BE2C (cell line): ENCODE results near the gene FAM210B.
"Not testable (repeated sequence)": the region's sequence is repeated elsewhere in the genome, so short reads cannot be mapped to it uniquely, and the experiment has no call there.

Experiments
- DNase-seq: peaks from one replicate; pipeline ENCODE4 v3.0.0-alpha.2; 2020
- H3K27me3 ChIP-seq: fragments of 250-450 bp; sonication (Bioruptor Pico); 2 replicates; pipeline ENCODE4 v1.5.1; 2020; ENCODE audit warnings: mild to moderate bottlenecking
- H3K36me3 ChIP-seq: fragments of 250-450 bp; sonication (Bioruptor Pico); 2 replicates; pipeline ENCODE4 v1.5.1; 2020; ENCODE audit warnings: mild to moderate bottlenecking
- H3K4me1 ChIP-seq: fragments of 250-450 bp; sonication (Bioruptor Pico); 2 replicates; pipeline ENCODE4 v1.5.1; 2020
- H3K4me3 ChIP-seq: 2 replicates; pipeline ENCODE4 v1.5.1; 2011; ENCODE audit warnings: low read depth, low read length
- H3K9me3 ChIP-seq: fragments of 250-450 bp; sonication (Bioruptor Pico); 2 replicates; pipeline ENCODE4 v1.5.1; 2020
- TF ChIP-seq, protein P1 (sequence below): IDR thresholded peaks from 2 replicates; pipeline ENCODE4 v1.5.1; 2012; ENCODE audit warnings: mild to moderate bottlenecking, low read depth, low read length

The FAM210B gene

DNA sequence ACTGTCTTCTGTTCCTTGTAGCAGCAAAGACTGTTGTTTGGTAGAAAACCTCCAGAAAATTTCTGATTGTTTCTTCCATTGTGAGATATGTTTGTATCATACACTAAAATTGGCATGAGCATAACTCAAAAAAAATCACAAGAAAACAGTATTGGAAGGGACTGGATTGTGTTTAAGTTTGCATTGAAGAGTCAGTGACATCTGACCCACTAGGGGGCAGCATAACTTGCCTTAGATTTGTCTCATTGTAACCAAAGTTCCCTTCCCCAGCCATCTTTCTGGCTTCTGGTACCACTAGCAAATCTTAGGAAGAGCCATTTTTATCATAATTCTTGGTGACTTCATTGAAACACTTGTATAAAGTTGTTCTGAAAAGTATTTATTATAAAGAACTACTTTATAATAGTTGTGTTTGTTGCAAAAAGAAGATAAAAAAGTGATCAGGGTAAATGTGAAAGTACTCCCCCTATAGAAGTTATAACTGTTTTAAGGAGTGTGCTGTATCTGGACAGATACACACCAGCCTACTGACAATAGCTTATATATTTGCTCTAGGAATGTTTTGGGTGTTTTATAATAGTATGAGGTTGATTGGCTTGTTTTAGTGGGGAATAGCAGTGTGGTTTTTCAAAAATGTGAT is 41.3 kb downstream of the FAM210B start:
- no peaks in the 10 kb centered on the region for H3K27me3 ChIP-seq
- peaks cover 88% of the 10 kb centered on the region for H3K36me3 ChIP-seq
- H3K4me1 ChIP-seq: no peaks in the 10 kb centered on the region
- no peaks in the 10 kb centered on the region for H3K9me3 ChIP-seq
- TF ChIP-seq, protein P1, sequence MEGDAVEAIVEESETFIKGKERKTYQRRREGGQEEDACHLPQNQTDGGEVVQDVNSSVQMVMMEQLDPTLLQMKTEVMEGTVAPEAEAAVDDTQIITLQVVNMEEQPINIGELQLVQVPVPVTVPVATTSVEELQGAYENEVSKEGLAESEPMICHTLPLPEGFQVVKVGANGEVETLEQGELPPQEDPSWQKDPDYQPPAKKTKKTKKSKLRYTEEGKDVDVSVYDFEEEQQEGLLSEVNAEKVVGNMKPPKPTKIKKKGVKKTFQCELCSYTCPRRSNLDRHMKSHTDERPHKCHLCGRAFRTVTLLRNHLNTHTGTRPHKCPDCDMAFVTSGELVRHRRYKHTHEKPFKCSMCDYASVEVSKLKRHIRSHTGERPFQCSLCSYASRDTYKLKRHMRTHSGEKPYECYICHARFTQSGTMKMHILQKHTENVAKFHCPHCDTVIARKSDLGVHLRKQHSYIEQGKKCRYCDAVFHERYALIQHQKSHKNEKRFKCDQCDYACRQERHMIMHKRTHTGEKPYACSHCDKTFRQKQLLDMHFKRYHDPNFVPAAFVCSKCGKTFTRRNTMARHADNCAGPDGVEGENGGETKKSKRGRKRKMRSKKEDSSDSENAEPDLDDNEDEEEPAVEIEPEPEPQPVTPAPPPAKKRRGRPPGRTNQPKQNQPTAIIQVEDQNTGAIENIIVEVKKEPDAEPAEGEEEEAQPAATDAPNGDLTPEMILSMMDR: peak; percentile 92
- DNase-seq: peak; percentile 63
- no peak overlapping the region for H3K4me3 ChIP-seq

DNA sequence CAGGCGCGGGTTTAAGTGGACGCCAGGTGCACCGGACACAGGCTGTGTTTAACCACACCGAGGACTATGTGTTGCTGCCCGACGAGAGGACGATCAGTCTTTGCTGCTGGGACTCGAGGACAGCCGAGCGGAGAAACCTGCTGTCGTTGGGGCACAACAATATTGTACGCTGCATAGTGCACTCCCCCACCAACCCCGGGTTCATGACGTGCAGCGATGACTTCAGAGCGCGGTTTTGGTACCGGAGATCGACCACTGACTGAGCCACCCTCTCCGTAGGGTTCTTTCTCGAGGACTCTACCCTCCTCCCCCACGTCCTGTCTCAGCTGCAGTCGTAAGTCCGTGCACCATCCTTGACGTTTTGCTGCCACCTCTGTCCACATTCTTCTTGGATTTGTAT is 44.7 kb downstream of the FAM210B start:
- Histone ChIP-seq H3K36me3 (peaks cover 78% of the 10 kb centered on the region), H3K4me3 (no peak overlapping the region), H3K4me1 (no peaks in the 10 kb centered on the region), H3K27me3 (no peaks in the 10 kb centered on the region), H3K9me3 (no peaks in the 10 kb centered on the region)
- TF ChIP-seq, protein P1: no peak
- no peak for DNase-seq

DNA sequence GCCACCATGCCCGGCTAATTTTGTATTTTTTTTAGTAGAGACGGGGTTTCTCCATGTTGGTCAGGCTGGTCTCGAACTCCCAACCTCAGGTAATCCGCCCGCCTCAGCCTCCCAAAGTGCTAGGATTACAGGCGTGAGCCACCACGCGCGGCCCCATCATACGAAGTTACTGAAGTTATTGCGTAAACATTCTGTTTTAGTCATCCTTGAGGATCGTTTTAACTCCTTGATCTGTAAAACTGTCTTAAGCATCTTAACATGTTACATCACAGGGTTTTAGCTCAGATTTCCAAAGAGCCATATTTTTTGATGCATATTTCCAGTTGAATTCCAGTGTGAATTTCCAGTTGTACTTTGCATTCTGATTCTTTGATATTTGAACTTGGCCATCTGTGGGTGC is 46.6 kb downstream of the FAM210B start:
- H3K4me3 ChIP-seq, H3K9me3 ChIP-seq, H3K27me3 ChIP-seq, DNase-seq, H3K4me1 ChIP-seq: not testable (repeated sequence)
- peaks cover 60% of the 10 kb centered on the region for H3K36me3 ChIP-seq

DNA sequence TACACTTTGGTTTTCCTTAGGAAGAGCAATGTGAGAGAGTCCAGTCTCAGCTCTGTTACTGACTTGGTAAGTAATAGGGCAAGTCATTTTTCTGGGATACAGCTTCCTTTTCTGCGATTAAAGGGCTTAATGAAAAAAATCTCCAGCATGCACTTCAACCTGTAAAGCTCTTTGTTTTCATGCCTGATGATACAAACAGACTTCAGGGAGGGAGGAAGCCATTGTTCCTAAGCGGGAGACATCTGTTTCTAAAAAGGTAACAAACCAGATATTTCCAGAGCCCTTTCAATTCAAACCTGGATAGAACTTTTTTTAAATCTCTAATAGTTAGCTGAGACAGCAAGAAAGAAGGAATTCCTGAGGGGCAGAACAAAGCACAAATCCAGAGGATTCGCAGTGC is 48.1 kb downstream of the FAM210B start:
- H3K9me3 ChIP-seq: no peaks in the 10 kb centered on the region
- TF ChIP-seq, protein P1: no peak
- H3K36me3 ChIP-seq: peaks cover 46% of the 10 kb centered on the region
- no peaks in the 10 kb centered on the region for H3K4me1 ChIP-seq
- DNase-seq: no peak
- no peaks in the 10 kb centered on the region for H3K27me3 ChIP-seq
- H3K4me3 ChIP-seq: no peak overlapping the region

DNA sequence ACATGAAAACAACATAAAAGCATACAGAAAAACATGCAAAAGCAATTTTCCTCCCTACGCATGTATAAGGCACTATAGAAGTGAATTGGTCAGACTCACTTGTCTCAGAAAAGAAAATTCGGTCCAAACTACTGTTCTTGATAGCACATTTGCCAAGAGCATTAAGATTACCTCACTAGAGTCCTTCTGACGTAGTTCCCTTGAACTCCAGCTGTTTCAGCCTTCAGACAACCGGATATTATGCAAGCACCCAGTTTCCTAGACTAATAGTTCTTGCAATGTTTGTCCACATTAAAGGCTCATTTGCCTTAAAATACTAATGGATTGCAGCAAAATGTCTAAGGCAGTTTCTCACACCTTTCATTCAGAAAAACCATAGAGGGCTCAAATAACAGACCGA is 50.7 kb downstream of the FAM210B start:
- Histone ChIP-seq H3K9me3 (no peaks in the 10 kb centered on the region), H3K27me3 (no peaks in the 10 kb centered on the region), H3K36me3 (peaks cover 30% of the 10 kb centered on the region), H3K4me3 (no peak overlapping the region), H3K4me1 (no peaks in the 10 kb centered on the region)
- no peak for DNase-seq
- TF ChIP-seq, protein P1: no peak

DNA sequence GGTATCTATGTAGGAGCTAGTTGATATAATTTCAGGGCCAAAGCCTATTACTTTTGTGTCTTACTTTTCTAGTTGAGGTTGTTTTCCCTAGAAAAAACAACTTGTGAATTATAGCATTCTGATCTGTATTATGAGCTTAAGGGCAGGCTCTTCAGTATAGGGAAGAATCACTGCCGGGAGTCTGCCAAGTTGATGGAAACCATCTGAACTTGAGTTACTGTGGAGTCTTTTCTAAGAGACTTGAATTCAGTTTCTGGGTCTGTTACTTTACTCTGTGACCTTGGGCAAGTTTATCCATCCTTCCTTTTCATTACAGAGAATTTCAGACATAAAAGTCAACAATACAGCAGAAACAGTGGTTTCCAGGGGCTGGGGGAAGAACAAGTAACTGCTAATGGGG is 51.2 kb downstream of the FAM210B start:
- Histone ChIP-seq H3K4me1 (no peaks in the 10 kb centered on the region), H3K36me3 (peaks cover 27% of the 10 kb centered on the region), H3K4me3 (no peak overlapping the region), H3K27me3 (no peaks in the 10 kb centered on the region), H3K9me3 (no peaks in the 10 kb centered on the region)
- TF ChIP-seq, protein P1: no peak
- DNase-seq: no peak

DNA sequence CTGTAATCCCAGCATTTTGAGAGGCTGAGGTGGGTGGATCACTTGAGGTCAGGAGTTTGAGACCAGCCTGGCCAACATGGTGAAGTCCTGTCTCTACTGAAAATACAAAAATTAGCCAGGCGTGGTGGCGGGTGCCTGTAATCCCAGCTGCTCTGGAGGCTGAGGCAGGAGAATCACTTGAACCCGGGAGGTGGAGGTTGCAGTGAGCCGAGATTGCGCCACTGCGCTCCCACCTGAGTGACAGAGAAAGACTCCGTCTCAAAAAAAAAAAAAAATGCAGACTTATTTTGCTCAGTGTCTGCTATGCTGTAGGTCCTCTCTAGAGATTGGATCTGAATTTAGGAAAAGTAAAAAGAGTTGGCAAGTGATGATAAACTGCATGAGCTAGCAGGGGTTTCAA is 52.5 kb downstream of the FAM210B start:
- H3K4me1 ChIP-seq, H3K27me3 ChIP-seq, H3K9me3 ChIP-seq, DNase-seq, H3K4me3 ChIP-seq: not testable (repeated sequence)
- peaks cover 16% of the 10 kb centered on the region for H3K36me3 ChIP-seq
